ENCODE measurements around the gene LANCL1.

LANCL1 gene

DNA sequence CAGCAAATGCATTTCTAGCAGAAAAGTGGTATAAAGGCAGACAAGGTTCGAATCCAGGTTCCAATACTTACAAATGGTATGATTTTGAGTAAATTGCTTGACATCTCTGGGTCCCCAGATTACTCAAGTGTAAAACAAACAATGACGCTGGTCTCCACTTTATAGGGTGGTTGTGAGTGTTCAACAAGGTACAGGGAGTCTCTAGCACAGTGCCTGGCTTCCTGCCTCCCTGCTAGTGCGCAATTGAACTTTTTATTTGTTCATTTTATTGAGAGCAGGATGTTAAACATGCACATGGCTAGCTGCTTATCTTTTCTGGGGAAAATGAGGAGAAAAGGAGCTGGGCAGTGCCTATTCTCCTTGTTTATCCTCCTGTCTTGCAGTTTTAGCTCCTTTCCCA, 86.7 kb downstream of the LANCL1 start:
- DNase-seq (ENCODE audit: low spot score): no peak

DNA sequence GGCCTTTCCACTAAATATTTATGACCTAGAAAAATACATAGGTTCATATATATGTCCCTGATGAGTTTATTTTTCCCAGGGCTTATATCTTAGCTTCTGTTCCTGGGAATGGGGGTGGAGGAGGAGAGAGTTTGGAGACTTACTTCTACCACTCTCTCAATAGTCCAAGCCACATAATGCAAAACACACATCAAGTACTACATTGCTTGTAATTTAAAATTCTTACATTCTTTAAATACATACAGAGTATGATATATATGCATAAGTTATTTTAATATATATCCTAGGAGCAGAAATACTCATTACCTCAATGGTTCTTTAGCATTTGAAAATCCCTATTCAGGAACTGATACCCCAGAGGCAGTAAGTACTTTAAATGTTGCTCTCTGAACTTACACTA, 88.4 kb downstream of the LANCL1 start:
- DNase-seq (ENCODE audit: low spot score): no peak

DNA sequence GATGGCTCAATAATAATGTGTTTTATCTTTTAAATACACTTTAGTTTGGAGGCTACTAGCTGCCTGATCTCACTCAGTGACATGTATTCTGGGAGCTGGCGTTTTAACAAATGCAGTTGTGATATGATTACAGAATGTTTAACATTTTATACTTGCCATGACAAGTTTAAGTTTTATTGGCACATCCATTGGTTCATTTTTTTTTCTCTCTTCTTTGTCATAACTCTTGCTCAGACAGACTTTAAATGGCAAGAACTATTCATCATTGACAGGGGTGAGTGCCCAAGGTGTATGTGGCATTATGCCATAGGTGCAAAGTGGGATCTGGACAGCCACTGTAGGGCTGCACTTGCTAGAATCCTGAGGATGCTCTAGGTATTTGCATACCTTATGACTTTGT, 89.5 kb downstream of the LANCL1 start:
- no peak for DNase-seq (ENCODE audit: low spot score)
